ENCODE results near the gene PTPN5.

PTPN5 gene

GRCh38 chr11:18704045-18704645 lies 87.5 kb downstream of the PTPN5 start:
- Histone ChIP-seq H3K9ac (ENCODE audit: low read depth in 1 of 2, low read length in 2 of 2) (no peak overlapping the region), H3K36me3 (ENCODE audit: control insufficient read depth in 2 of 2, insufficient read depth in 2 of 2, low read length in 2 of 2) (no peaks in the 10 kb centered on the region), H3K4me1 (ENCODE audit: control insufficient read depth in 2 of 2, insufficient read depth in 2 of 2, low read length in 2 of 2) (peaks cover 12 to 20% of the 10 kb centered on the region in 2 donors), H3K27ac (ENCODE audit: low read depth in 2 of 2, low read length in 2 of 2) (no peak overlapping the region), H3K9me3 (ENCODE audit: control insufficient read depth in 2 of 2, low read length in 2 of 2) (no peaks in the 10 kb centered on the region), H3K4me3 (ENCODE audit: low read length in 2 of 2) (no peak overlapping the region), H3K27me3 (ENCODE audit: control insufficient read depth in 2 of 2, insufficient read depth in 2 of 2, low read length in 2 of 2) (peaks cover 0 to 4% of the 10 kb centered on the region in 2 donors)

GRCh38 chr11:18703001-18703763 lies 88.4 kb downstream of the PTPN5 start:
- Histone ChIP-seq H3K36me3 (ENCODE audit: control insufficient read depth in 2 of 2, insufficient read depth in 2 of 2, low read length in 2 of 2) (no peaks in the 10 kb centered on the region), H3K9me3 (ENCODE audit: control insufficient read depth in 2 of 2, low read length in 2 of 2) (no peaks in the 10 kb centered on the region)

GRCh38 chr11:18701614-18702216 lies 89.9 kb downstream of the PTPN5 start:
- no peaks in the 10 kb centered on the region for H3K9me3 ChIP-seq (ENCODE audit: control insufficient read depth in 2 of 2, low read length in 2 of 2)
- H3K27ac ChIP-seq (ENCODE audit: low read depth in 2 of 2, low read length in 2 of 2) = no peak overlapping the region
- peaks cover 9 to 16% of the 10 kb centered on the region in 2 donors for H3K4me1 ChIP-seq (ENCODE audit: control insufficient read depth in 2 of 2, insufficient read depth in 2 of 2, low read length in 2 of 2)
- H3K4me3 ChIP-seq (ENCODE audit: low read length in 2 of 2) = no peak overlapping the region
- H3K36me3 ChIP-seq (ENCODE audit: control insufficient read depth in 2 of 2, insufficient read depth in 2 of 2, low read length in 2 of 2) = no peaks in the 10 kb centered on the region
- H3K27me3 ChIP-seq (ENCODE audit: control insufficient read depth in 2 of 2, insufficient read depth in 2 of 2, low read length in 2 of 2) = peaks cover 0 to 4% of the 10 kb centered on the region in 2 donors
- no peak overlapping the region for H3K9ac ChIP-seq (ENCODE audit: low read depth in 1 of 2, low read length in 2 of 2)

More at GRCh38 chr11:18703001-18703763, 88.4 kb downstream of the PTPN5 start:
- H3K9ac ChIP-seq (ENCODE audit: low read depth in 1 of 2, low read length in 2 of 2) = no peak overlapping the region
- H3K4me3 ChIP-seq (ENCODE audit: low read length in 2 of 2) = no peak overlapping the region
- H3K27ac ChIP-seq (ENCODE audit: low read depth in 2 of 2, low read length in 2 of 2) = no peak overlapping the region
- peaks cover 12 to 20% of the 10 kb centered on the region in 2 donors for H3K4me1 ChIP-seq (ENCODE audit: control insufficient read depth in 2 of 2, insufficient read depth in 2 of 2, low read length in 2 of 2)
- peaks cover 0 to 4% of the 10 kb centered on the region in 2 donors for H3K27me3 ChIP-seq (ENCODE audit: control insufficient read depth in 2 of 2, insufficient read depth in 2 of 2, low read length in 2 of 2)

GRCh38 chr11:18700872-18701271 lies 90.7 kb downstream of the PTPN5 start:
- no peak overlapping the region for H3K27ac ChIP-seq (ENCODE audit: low read depth in 2 of 2, low read length in 2 of 2)
- H3K9me3 ChIP-seq (ENCODE audit: control insufficient read depth in 2 of 2, low read length in 2 of 2) = no peaks in the 10 kb centered on the region
- no peak overlapping the region for H3K9ac ChIP-seq (ENCODE audit: low read depth in 1 of 2, low read length in 2 of 2)
- H3K27me3 ChIP-seq (ENCODE audit: control insufficient read depth in 2 of 2, insufficient read depth in 2 of 2, low read length in 2 of 2) = peaks cover 0 to 4% of the 10 kb centered on the region in 2 donors
- H3K4me3 ChIP-seq (ENCODE audit: low read length in 2 of 2) = no peak overlapping the region
- H3K4me1 ChIP-seq (ENCODE audit: control insufficient read depth in 2 of 2, insufficient read depth in 2 of 2, low read length in 2 of 2) = peaks cover 9 to 12% of the 10 kb centered on the region in 2 donors
- no peaks in the 10 kb centered on the region for H3K36me3 ChIP-seq (ENCODE audit: control insufficient read depth in 2 of 2, insufficient read depth in 2 of 2, low read length in 2 of 2)

GRCh38 chr11:18700375-18700774 lies 91.2 kb downstream of the PTPN5 start:
- Histone ChIP-seq H3K9me3 (ENCODE audit: control insufficient read depth in 2 of 2, low read length in 2 of 2) (no peaks in the 10 kb centered on the region), H3K36me3 (ENCODE audit: control insufficient read depth in 2 of 2, insufficient read depth in 2 of 2, low read length in 2 of 2) (no peaks in the 10 kb centered on the region), H3K4me1 (ENCODE audit: control insufficient read depth in 2 of 2, insufficient read depth in 2 of 2, low read length in 2 of 2) (peaks cover 4 to 7% of the 10 kb centered on the region in 2 donors), H3K9ac (ENCODE audit: low read depth in 1 of 2, low read length in 2 of 2) (no peak overlapping the region), H3K27ac (ENCODE audit: low read depth in 2 of 2, low read length in 2 of 2) (no peak overlapping the region), H3K27me3 (ENCODE audit: control insufficient read depth in 2 of 2, insufficient read depth in 2 of 2, low read length in 2 of 2) (peaks cover 0 to 4% of the 10 kb centered on the region in 2 donors), H3K4me3 (ENCODE audit: low read length in 2 of 2) (no peak overlapping the region)

- Histone ChIP-seq H3K4me1 (ENCODE audit: control insufficient read depth in 2 of 2, insufficient read depth in 2 of 2, low read length in 2 of 2) (peaks cover 0 to 2% of the 10 kb centered on the region in 2 donors), H3K27me3 (ENCODE audit: control insufficient read depth in 2 of 2, insufficient read depth in 2 of 2, low read length in 2 of 2) (peaks cover 0 to 4% of the 10 kb centered on the region in 2 donors), H3K27ac (ENCODE audit: low read depth in 2 of 2, low read length in 2 of 2) (peak overlapping the region; percentile 2 to 27), H3K36me3 (ENCODE audit: control insufficient read depth in 2 of 2, insufficient read depth in 2 of 2, low read length in 2 of 2) (no peaks in the 10 kb centered on the region), H3K9ac (ENCODE audit: low read depth in 1 of 2, low read length in 2 of 2) (no peak overlapping the region), H3K9me3 (ENCODE audit: control insufficient read depth in 2 of 2, low read length in 2 of 2) (no peaks in the 10 kb centered on the region), H3K4me3 (ENCODE audit: low read length in 2 of 2) (peak overlapping the region; percentile 60 to 70)
Observed at GRCh38 chr11:18699848-18700261, 91.7 kb downstream of the PTPN5 start.

- Histone ChIP-seq H3K36me3 (ENCODE audit: control insufficient read depth in 2 of 2, insufficient read depth in 2 of 2, low read length in 2 of 2) (no peaks in the 10 kb centered on the region), H3K4me1 (ENCODE audit: control insufficient read depth in 2 of 2, insufficient read depth in 2 of 2, low read length in 2 of 2) (peaks cover 0 to 2% of the 10 kb centered on the region in 2 donors), H3K9ac (ENCODE audit: low read depth in 1 of 2, low read length in 2 of 2) (peak overlapping the region; percentile 14 to 71), H3K9me3 (ENCODE audit: control insufficient read depth in 2 of 2, low read length in 2 of 2) (no peaks in the 10 kb centered on the region), H3K27me3 (ENCODE audit: control insufficient read depth in 2 of 2, insufficient read depth in 2 of 2, low read length in 2 of 2) (peaks cover 0 to 4% of the 10 kb centered on the region in 2 donors), H3K27ac (ENCODE audit: low read depth in 2 of 2, low read length in 2 of 2) (peak overlapping the region; percentile 32 to 60), H3K4me3 (ENCODE audit: low read length in 2 of 2) (peak overlapping the region; percentile 60 to 70)
Observed at GRCh38 chr11:18699269-18699596, 92.4 kb downstream of the PTPN5 start.

GRCh38 chr11:18698341-18699268 lies 93.0 kb downstream of the PTPN5 start, which contains the start of gene TMEM86A:
Gene TMEM86A (plus strand): TSS chr11:18698779. CDS start chr11:18698887, 108 bp downstream.
- peak within 1 kb of the TSS; percentile 35 to 71 for H3K9ac ChIP-seq (ENCODE audit: low read depth in 1 of 2, low read length in 2 of 2)

GRCh38 chr11:18697576-18697975 lies 94.0 kb downstream of the PTPN5 start:
- Histone ChIP-seq H3K27me3 (ENCODE audit: control insufficient read depth in 2 of 2, insufficient read depth in 2 of 2, low read length in 2 of 2) (peaks cover 2 to 4% of the 10 kb centered on the region in 2 donors), H3K36me3 (ENCODE audit: control insufficient read depth in 2 of 2, insufficient read depth in 2 of 2, low read length in 2 of 2) (no peaks in the 10 kb centered on the region), H3K4me1 (ENCODE audit: control insufficient read depth in 2 of 2, insufficient read depth in 2 of 2, low read length in 2 of 2) (peaks cover 0 to 2% of the 10 kb centered on the region in 2 donors), H3K4me3 (ENCODE audit: low read length in 2 of 2) (no peak overlapping the region), H3K9ac (ENCODE audit: low read depth in 1 of 2, low read length in 2 of 2) (no peak overlapping the region), H3K9me3 (ENCODE audit: control insufficient read depth in 2 of 2, low read length in 2 of 2) (no peaks in the 10 kb centered on the region), H3K27ac (ENCODE audit: low read depth in 2 of 2, low read length in 2 of 2) (no peak overlapping the region)

More at GRCh38 chr11:18698341-18699268, 93.0 kb downstream of the PTPN5 start, which contains the start of gene TMEM86A:
- H3K27ac ChIP-seq (ENCODE audit: low read depth in 2 of 2, low read length in 2 of 2) = peak within 1 kb of the TSS; percentile 32 to 60
- peaks cover 0 to 2% of the 10 kb centered on the region in 2 donors for H3K4me1 ChIP-seq (ENCODE audit: control insufficient read depth in 2 of 2, insufficient read depth in 2 of 2, low read length in 2 of 2)
- H3K4me3 ChIP-seq (ENCODE audit: low read length in 2 of 2) = peak within 1 kb of the TSS; percentile 60 to 70
- H3K9me3 ChIP-seq (ENCODE audit: control insufficient read depth in 2 of 2, low read length in 2 of 2) = no peaks in the 10 kb centered on the region
- H3K27me3 ChIP-seq (ENCODE audit: control insufficient read depth in 2 of 2, insufficient read depth in 2 of 2, low read length in 2 of 2) = peaks cover 2 to 4% of the 10 kb centered on the region in 2 donors
- no peaks in the 10 kb centered on the region for H3K36me3 ChIP-seq (ENCODE audit: control insufficient read depth in 2 of 2, insufficient read depth in 2 of 2, low read length in 2 of 2)

All from mucosa of rectum (tissue), 2 donors.